Liver (tissue), 9 donors: ENCODE results near the gene RAPGEF4. TPM values are rescaled to one million over a fixed set of nuclear protein-coding genes. Genes with fewer than 3 reads are reported as not detected.

ENCODE experiments used
- DNase-seq: peaks from one replicate; pipeline ENCODE4 v3.0.0-alpha.2; 2017; ENCODE audit warnings: low spot score
- H3K27ac ChIP-seq, 2 donors: one replicate each; pipeline ENCODE4 v1.7.0; 2013; ENCODE audit warnings: inconsistent platforms in 2 of 2, low read length in 2 of 2, control low read depth in 1 of 2, low read depth in 1 of 2, mild to moderate bottlenecking in 1 of 2
- H3K27me3 ChIP-seq, 4 donors: one replicate each; pipeline versions ENCODE4 v1.6.1 to v1.7.0; 2013; ENCODE audit warnings: low read length in 3 of 4, inconsistent platforms in 1 of 4, mild to moderate bottlenecking in 1 of 4, moderate library complexity in 1 of 4; ENCODE audit not compliant: control insufficient read depth in 4 of 4, insufficient read depth in 4 of 4
- H3K36me3 ChIP-seq, 4 donors: one replicate each; pipeline versions ENCODE4 v1.6.1 to v1.7.0; 2013; ENCODE audit warnings: low read length in 3 of 4, mild to moderate bottlenecking in 3 of 4, low read depth in 1 of 4, moderate library complexity in 1 of 4; ENCODE audit not compliant: control insufficient read depth in 4 of 4, insufficient read depth in 3 of 4
- H3K4me1 ChIP-seq, 4 donors: one replicate each; pipeline versions ENCODE4 v1.6.1 to v1.7.0; 2013; ENCODE audit warnings: low read length in 3 of 4, mild to moderate bottlenecking in 3 of 4, moderate library complexity in 1 of 4; ENCODE audit not compliant: control insufficient read depth in 4 of 4, insufficient read depth in 4 of 4
- H3K4me3 ChIP-seq, 3 donors: one replicate each; pipeline versions ENCODE4 v1.6.1 to v1.7.0; 2013; ENCODE audit warnings: low read length in 3 of 3, control low read depth in 1 of 3, low read depth in 1 of 3, mild to moderate bottlenecking in 1 of 3
- H3K9ac ChIP-seq, 2 donors: one replicate each; pipeline ENCODE4 v1.7.0; 2013; ENCODE audit warnings: low read length in 2 of 2, mild to moderate bottlenecking in 2 of 2, moderate library complexity in 2 of 2, control low read depth in 1 of 2, low read depth in 1 of 2
- H3K9me3 ChIP-seq, 4 donors: one replicate each; pipeline versions ENCODE4 v1.6.1 to v1.7.0; 2013; ENCODE audit warnings: low read length in 3 of 4; ENCODE audit not compliant: control insufficient read depth in 4 of 4
- EGR1 ChIP-seq, 2 donors: IDR thresholded peaks; 2 replicates each; pipeline ENCODE4 v1.6.1; 2016 to 2018; ENCODE audit warnings: antibody characterized with exemption in 2 of 2, low read depth in 2 of 2
- FOXA1 ChIP-seq: IDR thresholded peaks from 2 replicates; pipeline ENCODE4 v1.6.1; 2016; ENCODE audit warnings: antibody characterized with exemption
- FOXA2 ChIP-seq: IDR thresholded peaks from 2 replicates; pipeline ENCODE4 v1.6.1; 2016; ENCODE audit warnings: antibody characterized with exemption
- GABPA ChIP-seq, 2 donors: IDR thresholded peaks in 1 of 2; conservative IDR thresholded peaks in 1 of 2; 2 replicates each; pipeline ENCODE4 v1.6.1; 2016; ENCODE audit warnings: antibody characterized with exemption in 2 of 2, mild to moderate bottlenecking in 1 of 2, moderate library complexity in 1 of 2
- HNF4A ChIP-seq, 2 donors: conservative IDR thresholded peaks; 2 replicates each; pipeline ENCODE4 v1.6.1; 2016; ENCODE audit warnings: antibody characterized with exemption in 2 of 2, mild to moderate bottlenecking in 2 of 2
- HNF4G ChIP-seq: IDR thresholded peaks from 2 replicates; pipeline ENCODE4 v1.6.1; 2016; ENCODE audit warnings: antibody characterized with exemption
- JUND ChIP-seq, 2 donors: IDR thresholded peaks; 2 replicates each; pipeline ENCODE4 v1.6.1; 2016; ENCODE audit warnings: antibody characterized with exemption in 2 of 2
- NR2F2 ChIP-seq: IDR thresholded peaks from 2 replicates; pipeline ENCODE4 v1.6.1; 2016; ENCODE audit warnings: antibody characterized with exemption
- RAD21 ChIP-seq, 2 donors: IDR thresholded peaks; 2 replicates each; pipeline ENCODE4 v1.6.1; 2016; ENCODE audit warnings: antibody characterized with exemption in 2 of 2, mild to moderate bottlenecking in 2 of 2
- RXRA ChIP-seq, 2 donors: IDR thresholded peaks; 2 replicates each; pipeline ENCODE4 v1.6.1; 2017 to 2018; ENCODE audit warnings: antibody characterized with exemption in 2 of 2, mild to moderate bottlenecking in 1 of 2
- SP1 ChIP-seq: IDR thresholded peaks from 2 replicates; pipeline ENCODE4 v1.6.1; 2018; ENCODE audit warnings: antibody characterized with exemption, mild to moderate bottlenecking
- TAF1 ChIP-seq: conservative IDR thresholded peaks from 2 replicates; pipeline ENCODE4 v1.6.1; 2016; ENCODE audit warnings: antibody characterized with exemption, mild to moderate bottlenecking
- YY1 ChIP-seq: IDR thresholded peaks from 2 replicates; pipeline ENCODE4 v1.6.1; 2016; ENCODE audit warnings: antibody characterized with exemption, mild to moderate bottlenecking
- WGBS: extraction: QIAGEN DNeasy Blood & Tissue Kit; methylation state at CpG from one replicate; pipeline ENCODE4 v1.1.7; 2013; 5-methylcytosine and 5-hydroxymethylcytosine counted together
- polyA plus RNA-seq, 2 donors: library from polyadenylated mRNA; stranded (reverse) in 1 of 2; unstranded in 1 of 2; fragments of 200-250 nt in 1 of 2; fragments of >200 nt in 1 of 2; fragmentation: Nextera tagmentation in 1 of 2; extraction: Ambion mirVana in 1 of 2; gene quantifications; one replicate each; pipeline versions ENCODE4 v1.2.1 to v1.2.3, GENCODE V29; 2013 to 2015
- total RNA-seq, 2 donors: library from RNA; depleted of rRNA; stranded (reverse); fragments of >200 nt; gene quantifications; one replicate each; pipeline ENCODE4 v1.2.3, GENCODE V29; 2014
- TF ChIP-seq, protein P1 (sequence below): fragments of 150-350 bp; IDR thresholded peaks from 2 replicates; pipeline ENCODE4 v1.5.1; 2017; ENCODE audit warnings: improper control_type of control experiment, low read depth, low read length; ENCODE audit not compliant: missing input control
- TF ChIP-seq, protein P2 (sequence below): IDR thresholded peaks from 2 replicates; pipeline ENCODE4 v1.6.1; 2016; ENCODE audit warnings: antibody characterized with exemption, mild to moderate bottlenecking
- TF ChIP-seq, protein P3 (sequence below): IDR thresholded peaks from 2 replicates; pipeline ENCODE4 v1.6.1; 2016; ENCODE audit warnings: antibody characterized with exemption
- TF ChIP-seq, protein P4 (sequence below): IDR thresholded peaks from 2 replicates; pipeline ENCODE4 v1.6.1; 2016; ENCODE audit warnings: antibody characterized with exemption
- TF ChIP-seq, protein P5 (sequence below): IDR thresholded peaks from 2 replicates; pipeline ENCODE4 v1.6.1; 2016; ENCODE audit warnings: antibody characterized with exemption
- donor health status: healthy.
- donor health status: healthy.
- donor health status: healthy.
- donor health status: healthy.
- donor health status: healthy.

The RAPGEF4 gene
- total and polyA plus RNA-seq, 4 donors: 1.5 to 18.2 (median 8.3) TPM

DNA sequence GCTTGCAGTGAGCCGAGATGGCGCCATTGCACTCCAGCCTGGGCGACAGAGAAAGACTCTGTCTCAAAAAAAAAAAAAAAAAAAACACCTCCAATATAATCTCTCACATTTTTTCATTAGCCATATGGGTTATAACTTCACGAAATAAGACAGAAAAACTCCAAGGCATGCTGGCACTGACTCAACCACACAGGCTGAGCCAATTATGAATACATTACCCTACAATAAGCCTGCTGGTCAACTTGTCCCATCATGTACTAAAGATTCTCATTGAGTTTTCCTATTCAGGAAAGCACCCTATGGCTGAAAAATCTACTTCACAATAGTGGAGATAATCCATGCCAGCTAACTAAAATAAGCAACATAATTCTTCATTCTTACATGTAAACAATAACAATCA lies 327.2 kb downstream of the RAPGEF4 start:
- WGBS: 89% methylated on average over 4 of the region's 4 CpGs
- Histone ChIP-seq H3K36me3 (no peaks in the 10 kb centered on the region), H3K4me3 (no peak overlapping the region), H3K27ac (no peak overlapping the region), H3K4me1 (peaks cover 3 to 14% (median 9%) of the 10 kb centered on the region in 4 donors), H3K9ac (no peak overlapping the region), H3K27me3 (no peaks in the 10 kb centered on the region), H3K9me3 (no peaks in the 10 kb centered on the region)
- DNase-seq: no peak
- TF ChIP-seq EGR1 (IDR thresholded peaks at IDR 0.05; ENCODE audit: low read depth in 2 of 2): no peak
- no peak for TF ChIP-seq HNF4A (conservative IDR thresholded peaks at IDR 0.05)
- no peak for TF ChIP-seq JUND (IDR thresholded peaks at IDR 0.05)
- TF ChIP-seq YY1: no peak
- no peak for TF ChIP-seq NR2F2
- TF ChIP-seq RXRA (IDR thresholded peaks at IDR 0.05): no peak
- TF ChIP-seq HNF4G: no peak
- TF ChIP-seq, protein P1, sequence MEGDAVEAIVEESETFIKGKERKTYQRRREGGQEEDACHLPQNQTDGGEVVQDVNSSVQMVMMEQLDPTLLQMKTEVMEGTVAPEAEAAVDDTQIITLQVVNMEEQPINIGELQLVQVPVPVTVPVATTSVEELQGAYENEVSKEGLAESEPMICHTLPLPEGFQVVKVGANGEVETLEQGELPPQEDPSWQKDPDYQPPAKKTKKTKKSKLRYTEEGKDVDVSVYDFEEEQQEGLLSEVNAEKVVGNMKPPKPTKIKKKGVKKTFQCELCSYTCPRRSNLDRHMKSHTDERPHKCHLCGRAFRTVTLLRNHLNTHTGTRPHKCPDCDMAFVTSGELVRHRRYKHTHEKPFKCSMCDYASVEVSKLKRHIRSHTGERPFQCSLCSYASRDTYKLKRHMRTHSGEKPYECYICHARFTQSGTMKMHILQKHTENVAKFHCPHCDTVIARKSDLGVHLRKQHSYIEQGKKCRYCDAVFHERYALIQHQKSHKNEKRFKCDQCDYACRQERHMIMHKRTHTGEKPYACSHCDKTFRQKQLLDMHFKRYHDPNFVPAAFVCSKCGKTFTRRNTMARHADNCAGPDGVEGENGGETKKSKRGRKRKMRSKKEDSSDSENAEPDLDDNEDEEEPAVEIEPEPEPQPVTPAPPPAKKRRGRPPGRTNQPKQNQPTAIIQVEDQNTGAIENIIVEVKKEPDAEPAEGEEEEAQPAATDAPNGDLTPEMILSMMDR: no peak
- TF ChIP-seq SP1: no peak
- no peak for TF ChIP-seq TAF1
- no peak for TF ChIP-seq FOXA2
- TF ChIP-seq RAD21 (IDR thresholded peaks at IDR 0.05): no peak
- TF ChIP-seq, protein P2, sequence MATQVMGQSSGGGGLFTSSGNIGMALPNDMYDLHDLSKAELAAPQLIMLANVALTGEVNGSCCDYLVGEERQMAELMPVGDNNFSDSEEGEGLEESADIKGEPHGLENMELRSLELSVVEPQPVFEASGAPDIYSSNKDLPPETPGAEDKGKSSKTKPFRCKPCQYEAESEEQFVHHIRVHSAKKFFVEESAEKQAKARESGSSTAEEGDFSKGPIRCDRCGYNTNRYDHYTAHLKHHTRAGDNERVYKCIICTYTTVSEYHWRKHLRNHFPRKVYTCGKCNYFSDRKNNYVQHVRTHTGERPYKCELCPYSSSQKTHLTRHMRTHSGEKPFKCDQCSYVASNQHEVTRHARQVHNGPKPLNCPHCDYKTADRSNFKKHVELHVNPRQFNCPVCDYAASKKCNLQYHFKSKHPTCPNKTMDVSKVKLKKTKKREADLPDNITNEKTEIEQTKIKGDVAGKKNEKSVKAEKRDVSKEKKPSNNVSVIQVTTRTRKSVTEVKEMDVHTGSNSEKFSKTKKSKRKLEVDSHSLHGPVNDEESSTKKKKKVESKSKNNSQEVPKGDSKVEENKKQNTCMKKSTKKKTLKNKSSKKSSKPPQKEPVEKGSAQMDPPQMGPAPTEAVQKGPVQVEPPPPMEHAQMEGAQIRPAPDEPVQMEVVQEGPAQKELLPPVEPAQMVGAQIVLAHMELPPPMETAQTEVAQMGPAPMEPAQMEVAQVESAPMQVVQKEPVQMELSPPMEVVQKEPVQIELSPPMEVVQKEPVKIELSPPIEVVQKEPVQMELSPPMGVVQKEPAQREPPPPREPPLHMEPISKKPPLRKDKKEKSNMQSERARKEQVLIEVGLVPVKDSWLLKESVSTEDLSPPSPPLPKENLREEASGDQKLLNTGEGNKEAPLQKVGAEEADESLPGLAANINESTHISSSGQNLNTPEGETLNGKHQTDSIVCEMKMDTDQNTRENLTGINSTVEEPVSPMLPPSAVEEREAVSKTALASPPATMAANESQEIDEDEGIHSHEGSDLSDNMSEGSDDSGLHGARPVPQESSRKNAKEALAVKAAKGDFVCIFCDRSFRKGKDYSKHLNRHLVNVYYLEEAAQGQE: no peak
- no peak for TF ChIP-seq GABPA (IDR thresholded peaks at IDR 0.05 in 1 of 2, conservative IDR thresholded peaks at IDR 0.05 in 1 of 2)
- TF ChIP-seq, protein P3, sequence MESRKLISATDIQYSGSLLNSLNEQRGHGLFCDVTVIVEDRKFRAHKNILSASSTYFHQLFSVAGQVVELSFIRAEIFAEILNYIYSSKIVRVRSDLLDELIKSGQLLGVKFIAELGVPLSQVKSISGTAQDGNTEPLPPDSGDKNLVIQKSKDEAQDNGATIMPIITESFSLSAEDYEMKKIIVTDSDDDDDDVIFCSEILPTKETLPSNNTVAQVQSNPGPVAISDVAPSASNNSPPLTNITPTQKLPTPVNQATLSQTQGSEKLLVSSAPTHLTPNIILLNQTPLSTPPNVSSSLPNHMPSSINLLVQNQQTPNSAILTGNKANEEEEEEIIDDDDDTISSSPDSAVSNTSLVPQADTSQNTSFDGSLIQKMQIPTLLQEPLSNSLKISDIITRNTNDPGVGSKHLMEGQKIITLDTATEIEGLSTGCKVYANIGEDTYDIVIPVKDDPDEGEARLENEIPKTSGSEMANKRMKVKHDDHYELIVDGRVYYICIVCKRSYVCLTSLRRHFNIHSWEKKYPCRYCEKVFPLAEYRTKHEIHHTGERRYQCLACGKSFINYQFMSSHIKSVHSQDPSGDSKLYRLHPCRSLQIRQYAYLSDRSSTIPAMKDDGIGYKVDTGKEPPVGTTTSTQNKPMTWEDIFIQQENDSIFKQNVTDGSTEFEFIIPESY: no peak
- TF ChIP-seq, protein P4, sequence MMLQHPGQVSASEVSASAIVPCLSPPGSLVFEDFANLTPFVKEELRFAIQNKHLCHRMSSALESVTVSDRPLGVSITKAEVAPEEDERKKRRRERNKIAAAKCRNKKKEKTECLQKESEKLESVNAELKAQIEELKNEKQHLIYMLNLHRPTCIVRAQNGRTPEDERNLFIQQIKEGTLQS: no peak
- no peak for TF ChIP-seq FOXA1
- TF ChIP-seq, protein P5, sequence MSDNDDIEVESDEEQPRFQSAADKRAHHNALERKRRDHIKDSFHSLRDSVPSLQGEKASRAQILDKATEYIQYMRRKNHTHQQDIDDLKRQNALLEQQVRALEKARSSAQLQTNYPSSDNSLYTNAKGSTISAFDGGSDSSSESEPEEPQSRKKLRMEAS: no peak
